Measurements from ENCODE around the gene STIP1.

Gene STIP1

GRCh38 chr11:64170419-64170818, 15.6 kb upstream of the STIP1 start:
- TF ChIP-seq GATA1 (IDR thresholded peaks at IDR 0.05; ENCODE audit: low read depth, low read length) (no peak), POLR2A (IDR thresholded peaks at IDR 0.05; ENCODE audit: low read length) (no peak)
- DNase-seq, result no peak

- TF ChIP-seq GATA1 (IDR thresholded peaks at IDR 0.05; ENCODE audit: low read depth, low read length) (no peak), POLR2A (IDR thresholded peaks at IDR 0.05; ENCODE audit: low read length) (no peak)
- no peak for DNase-seq
These were observed 12.2 kb upstream of the STIP1 start for GRCh38 chr11:64173616-64174355.

- no peak for DNase-seq
- no peak for TF ChIP-seq POLR2A (IDR thresholded peaks at IDR 0.05; ENCODE audit: low read length)
- no peak for TF ChIP-seq GATA1 (IDR thresholded peaks at IDR 0.05; ENCODE audit: low read depth, low read length)
These were observed 9.2 kb upstream of the STIP1 start for GRCh38 chr11:64176751-64177150.

GRCh38 chr11:64178203-64178602, 7.8 kb upstream of the STIP1 start:
- no peak for DNase-seq
- TF ChIP-seq POLR2A (IDR thresholded peaks at IDR 0.05; ENCODE audit: low read length), result no peak
- no peak for TF ChIP-seq GATA1 (IDR thresholded peaks at IDR 0.05; ENCODE audit: low read depth, low read length)

GRCh38 chr11:64178951-64179639, 6.9 kb upstream of the STIP1 start:
- TF ChIP-seq GATA1 (IDR thresholded peaks at IDR 0.05; ENCODE audit: low read depth, low read length) (no peak), POLR2A (IDR thresholded peaks at IDR 0.05; ENCODE audit: low read length) (no peak)

GRCh38 chr11:64180891-64181290, 5.1 kb upstream of the STIP1 start:
- DNase-seq, result no peak
- no peak for TF ChIP-seq POLR2A (IDR thresholded peaks at IDR 0.05; ENCODE audit: low read length)
- no peak for TF ChIP-seq GATA1 (IDR thresholded peaks at IDR 0.05; ENCODE audit: low read depth, low read length)

More at GRCh38 chr11:64178951-64179639, 6.9 kb upstream of the STIP1 start:
- no peak for DNase-seq

- peak; percentile 84 to 90 for DNase-seq
- TF ChIP-seq GATA1 (IDR thresholded peaks at IDR 0.05; ENCODE audit: low read depth, low read length) (no peak), POLR2A (IDR thresholded peaks at IDR 0.05; ENCODE audit: low read length) (peak; percentile 64)
These were observed 4.2 kb upstream of the STIP1 start for GRCh38 chr11:64181506-64182411.

- TF ChIP-seq POLR2A (IDR thresholded peaks at IDR 0.05; ENCODE audit: low read length), result no peak
- TF ChIP-seq GATA1 (IDR thresholded peaks at IDR 0.05; ENCODE audit: low read depth, low read length), result no peak
- DNase-seq, result no peak
These were observed 2.1 kb upstream of the STIP1 start for GRCh38 chr11:64183890-64184289.

GRCh38 chr11:64185175-64185692, 737 bp upstream of the STIP1 start:
- peak; percentile 96 for TF ChIP-seq POLR2A (IDR thresholded peaks at IDR 0.05; ENCODE audit: low read length)
- TF ChIP-seq GATA1 (IDR thresholded peaks at IDR 0.05; ENCODE audit: low read depth, low read length), result no peak
- DNase-seq, result peak; percentile 92 to 94

- no peak for TF ChIP-seq POLR2A (IDR thresholded peaks at IDR 0.05; ENCODE audit: low read length)
- no peak for TF ChIP-seq GATA1 (IDR thresholded peaks at IDR 0.05; ENCODE audit: low read depth, low read length)
- DNase-seq, result peak in 1 of 2 experiments; percentile 58
These were observed 658 bp downstream of the STIP1 start for GRCh38 chr11:64186492-64187165.

- TF ChIP-seq GATA1 (IDR thresholded peaks at IDR 0.05; ENCODE audit: low read depth, low read length) (no peak), POLR2A (IDR thresholded peaks at IDR 0.05; ENCODE audit: low read length) (no peak)
- no peak for DNase-seq
These were observed 6.5 kb downstream of the STIP1 start for GRCh38 chr11:64192434-64192833.

- TF ChIP-seq POLR2A (IDR thresholded peaks at IDR 0.05; ENCODE audit: low read length), result no peak
- no peak for TF ChIP-seq GATA1 (IDR thresholded peaks at IDR 0.05; ENCODE audit: low read depth, low read length)
- DNase-seq, result no peak
These were observed 10.7 kb downstream of the STIP1 start for GRCh38 chr11:64196626-64197025.

GRCh38 chr11:64198511-64198910, 12.5 kb downstream of the STIP1 start:
- no peak for DNase-seq
- TF ChIP-seq POLR2A (IDR thresholded peaks at IDR 0.05; ENCODE audit: low read length), result no peak
- no peak for TF ChIP-seq GATA1 (IDR thresholded peaks at IDR 0.05; ENCODE audit: low read depth, low read length)

All from erythroblast (primary cell).